CD14-positive monocyte (primary cell): Measurements from ENCODE around the gene CMTM6. TPM values are rescaled to one million over a fixed set of nuclear protein-coding genes. Genes with fewer than 3 reads are reported as not detected.
A peak's percentile ranks its signal among the peaks of the same experiment; 100 is the strongest.
"Not testable (repeated sequence)": the region's sequence is repeated elsewhere in the genome, so short reads cannot be mapped to it uniquely, and the experiment has no call there.

ENCODE experiments used
- DNase-seq, 3 donors: peaks; one replicate each; pipeline ENCODE4 v3.0.0-alpha.2; 2011 to 2022
- H2AFZ ChIP-seq: 2 replicates; pipeline ENCODE4 v1.6.0; 2012; ENCODE audit warnings: mild to moderate bottlenecking, low read depth, low read length, inconsistent platforms; ENCODE audit not compliant: insufficient read depth, poor library complexity, severe bottlenecking
- H3K27ac ChIP-seq, 2 donors: 1 replicate in 1 of 2; 2 replicates in 1 of 2; pipeline ENCODE4 v1.5.1; 2012 to 2013; ENCODE audit warnings: low read length in 2 of 2, control low read depth in 1 of 2, inconsistent platforms in 1 of 2, low read depth in 1 of 2, mild to moderate bottlenecking in 1 of 2
- H3K27me3 ChIP-seq, 2 donors: one replicate each; pipeline versions ENCODE4 v1.6.0 to v1.6.1; 2011 to 2013; ENCODE audit warnings: low read length in 2 of 2; ENCODE audit not compliant: control insufficient read depth in 2 of 2, insufficient read depth in 2 of 2
- H3K36me3 ChIP-seq, 2 donors: replicated peaks in 1 of 2; 1 replicate in 1 of 2; 2 replicates in 1 of 2; pipeline versions ENCODE4 v1.5.1 to v1.6.1; 2012 to 2013; ENCODE audit warnings: low read length in 2 of 2, control low read depth in 1 of 2, inconsistent platforms in 1 of 2, mild to moderate bottlenecking in 1 of 2; ENCODE audit not compliant: insufficient read depth in 2 of 2, control insufficient read depth in 1 of 2
- H3K4me1 ChIP-seq, 2 donors: 1 replicate in 1 of 2; 2 replicates in 1 of 2; pipeline versions ENCODE4 v1.5.1 to v1.6.1; 2012 to 2013; ENCODE audit warnings: low read length in 2 of 2, control low read depth in 1 of 2, inconsistent platforms in 1 of 2, mild to moderate bottlenecking in 1 of 2, moderate library complexity in 1 of 2; ENCODE audit not compliant: insufficient read depth in 2 of 2, control insufficient read depth in 1 of 2
- H3K4me2 ChIP-seq: replicated peaks from 2 replicates; pipeline ENCODE3; 2012; ENCODE audit warnings: low read length, moderate library complexity, mild to moderate bottlenecking; ENCODE audit not compliant: poor library complexity, severe bottlenecking; ENCODE audit errors: extremely low read depth
- H3K4me3 ChIP-seq, 3 experiments: fragments of 200-600 bp in 1 of 3; sonication (generic) in 1 of 3; replicated peaks in 1 of 3; 1 replicate in 2 of 3; 2 replicates in 1 of 3; pipeline ENCODE4 v1.5.1; 2011 to 2013; ENCODE audit warnings: low read length in 3 of 3, mild to moderate bottlenecking in 3 of 3, control low read depth in 2 of 3, low read depth in 2 of 3, inconsistent platforms in 1 of 3, moderate library complexity in 1 of 3
- H3K79me2 ChIP-seq: 2 replicates; pipeline ENCODE4 v1.6.0; 2012; ENCODE audit warnings: mild to moderate bottlenecking, control low read depth, inconsistent platforms, low read length, moderate library complexity; ENCODE audit not compliant: insufficient read depth
- H3K9ac ChIP-seq: 2 replicates; pipeline ENCODE4 v1.6.0; 2017; ENCODE audit warnings: low read length, mild to moderate bottlenecking; ENCODE audit not compliant: insufficient read depth, poor library complexity, severe bottlenecking
- H3K9me3 ChIP-seq, 2 donors: replicated peaks in 1 of 2; 1 replicate in 1 of 2; 2 replicates in 1 of 2; pipeline versions ENCODE4 v1.5.1 to v1.6.1; 2012 to 2013; ENCODE audit warnings: low read length in 2 of 2, control low read depth in 1 of 2; ENCODE audit not compliant: control insufficient read depth in 1 of 2, insufficient read depth in 1 of 2
- H4K20me1 ChIP-seq: 2 replicates; pipeline ENCODE4 v1.6.0; 2012; ENCODE audit warnings: mild to moderate bottlenecking, low read length, control low read depth, moderate library complexity; ENCODE audit not compliant: insufficient read depth
- H3K27ac Mint-ChIP-seq, 7 donors: one replicate each; pipeline ENCODE4 v1.8.0; 2020; ENCODE audit warnings: mild to moderate bottlenecking in 7 of 7, mixed read lengths in 7 of 7, moderate library complexity in 6 of 7, inconsistent platforms in 2 of 7
- H3K27me3 Mint-ChIP-seq, 3 donors: one replicate each; pipeline ENCODE4 v1.8.0; 2021 to 2022; ENCODE audit warnings: low read depth in 3 of 3, mild to moderate bottlenecking in 3 of 3, mixed read lengths in 3 of 3, moderate library complexity in 3 of 3, inconsistent platforms in 1 of 3
- H3K36me3 Mint-ChIP-seq, 2 donors: one replicate each; pipeline ENCODE4 v1.8.0; 2020; ENCODE audit warnings: mixed read lengths in 2 of 2, inconsistent platforms in 1 of 2, mild to moderate bottlenecking in 1 of 2
- H3K4me1 Mint-ChIP-seq: one replicate; pipeline ENCODE4 v1.8.0; 2020; ENCODE audit warnings: mild to moderate bottlenecking, mixed read lengths
- H3K4me3 Mint-ChIP-seq, 2 donors: one replicate each; pipeline ENCODE4 v1.8.0; 2020; ENCODE audit warnings: mild to moderate bottlenecking in 2 of 2, mixed read lengths in 2 of 2, moderate library complexity in 1 of 2
- H3K9me3 Mint-ChIP-seq, 7 donors: one replicate each; pipeline ENCODE4 v1.8.0; 2020 to 2022; ENCODE audit warnings: mixed read lengths in 7 of 7, mild to moderate bottlenecking in 6 of 7, moderate library complexity in 6 of 7, inconsistent platforms in 2 of 7
- WGBS: methylation state at CpG from one replicate; pipeline ENCODE4 v1.1.5; 2013; ENCODE audit warnings: missing lambda C conversion rate; ENCODE audit not compliant: insufficient coverage; 5-methylcytosine and 5-hydroxymethylcytosine counted together
- intact Hi-C, 2 donors: fragments of 100-400 bp; cut with micrococcal nuclease; formaldehyde crosslinking; loops; one replicate each; pipeline versions ENCODE4 v1.15.0 to v1.15.1; 2023
- polyA plus RNA-seq, 3 donors: library from polyadenylated mRNA; depleted of rRNA in 1 of 3; unstranded in 2 of 3; stranded (reverse) in 1 of 3; fragments of 300-500 nt in 2 of 3; fragments of >200 nt in 1 of 3; fragmentation: Illumina TruSeq in 2 of 3; gene quantifications; 1 replicate in 2 of 3; 2 replicates in 1 of 3; pipeline ENCODE4 v1.2.3, GENCODE V29; 2012 to 2021
- TF ChIP-seq, protein P1 (sequence below): fragments of 200-600 bp; IDR thresholded peaks from one replicate; pipeline ENCODE4 v1.8.0; 2022; ENCODE audit warnings: antibody characterized with exemption, mild to moderate bottlenecking

The CMTM6 gene
- polyA plus RNA-seq, 3 donors, result 40.0 to 210 (median 190) TPM

DNA sequence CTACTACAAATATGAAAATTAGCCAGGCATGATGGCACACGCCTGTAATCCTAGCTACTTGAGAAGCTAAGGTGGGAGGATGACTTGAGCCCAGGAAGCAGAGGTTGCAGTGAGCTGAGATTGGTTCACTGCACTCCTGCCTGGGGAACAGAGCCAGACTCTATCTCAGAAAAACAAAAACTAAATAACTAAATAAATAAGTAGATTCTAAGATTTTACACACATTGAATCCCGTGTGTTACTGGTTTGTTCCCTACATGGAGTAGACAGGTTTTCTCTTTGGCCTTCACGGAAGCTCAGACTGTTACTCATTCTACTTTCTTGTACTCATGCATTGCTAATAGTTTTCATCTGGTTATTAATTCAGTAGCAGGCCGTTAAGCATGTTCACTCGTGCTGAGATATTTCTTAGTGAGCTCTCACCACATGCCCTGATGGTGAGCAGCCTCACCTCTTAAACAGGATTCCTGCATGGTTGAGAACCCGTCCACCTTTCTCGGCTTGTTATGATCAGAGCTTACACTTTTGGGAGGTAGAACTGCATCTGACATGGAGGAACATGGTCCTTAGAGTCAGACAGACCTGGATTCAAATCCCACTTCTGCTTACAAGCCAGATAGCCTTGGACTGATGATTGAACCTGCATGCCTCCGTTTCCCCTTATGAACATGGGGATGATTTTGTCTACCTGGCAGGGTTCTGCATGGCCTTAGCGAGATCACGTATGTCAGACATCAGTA is 61.9 kb downstream of the CMTM6 start:
- 82% methylated on average over 2 of the region's 10 CpGs for WGBS
- no peak overlapping the region for H3K4me3 ChIP-seq
- Mint-ChIP-seq H3K9me3 (peaks cover 0 to 5% (median 0%) of the 10 kb centered on the region in 7 donors), H3K4me1 (peaks cover 38% of the 10 kb centered on the region), H3K4me3 (no peak overlapping the region), H3K27me3 (no peaks in the 10 kb centered on the region), H3K27ac (peak overlapping the region in 4 of 7 donors; percentile 35 to 83 (median 52)), H3K36me3 (peaks cover 26 to 45% of the 10 kb centered on the region in 2 donors)
- H4K20me1 ChIP-seq, result peaks cover 98% of the 10 kb centered on the region
- no peak for DNase-seq
- intact Hi-C loops, result loop anchor here in 1 of 2 donors (10.0 kb wide), 1 partner anchor 136 kb away; no protein-coding TSS in a partner anchor
- H3K9me3 ChIP-seq, result no peaks in the 10 kb centered on the region
- H3K9ac ChIP-seq, result no peak overlapping the region
- no peaks in the 10 kb centered on the region for H3K4me1 ChIP-seq
- no peak overlapping the region for H3K27ac ChIP-seq
- H3K27me3 ChIP-seq, result no peaks in the 10 kb centered on the region
- peaks cover 99% of the 10 kb centered on the region for H3K79me2 ChIP-seq
- TF ChIP-seq, protein P1, sequence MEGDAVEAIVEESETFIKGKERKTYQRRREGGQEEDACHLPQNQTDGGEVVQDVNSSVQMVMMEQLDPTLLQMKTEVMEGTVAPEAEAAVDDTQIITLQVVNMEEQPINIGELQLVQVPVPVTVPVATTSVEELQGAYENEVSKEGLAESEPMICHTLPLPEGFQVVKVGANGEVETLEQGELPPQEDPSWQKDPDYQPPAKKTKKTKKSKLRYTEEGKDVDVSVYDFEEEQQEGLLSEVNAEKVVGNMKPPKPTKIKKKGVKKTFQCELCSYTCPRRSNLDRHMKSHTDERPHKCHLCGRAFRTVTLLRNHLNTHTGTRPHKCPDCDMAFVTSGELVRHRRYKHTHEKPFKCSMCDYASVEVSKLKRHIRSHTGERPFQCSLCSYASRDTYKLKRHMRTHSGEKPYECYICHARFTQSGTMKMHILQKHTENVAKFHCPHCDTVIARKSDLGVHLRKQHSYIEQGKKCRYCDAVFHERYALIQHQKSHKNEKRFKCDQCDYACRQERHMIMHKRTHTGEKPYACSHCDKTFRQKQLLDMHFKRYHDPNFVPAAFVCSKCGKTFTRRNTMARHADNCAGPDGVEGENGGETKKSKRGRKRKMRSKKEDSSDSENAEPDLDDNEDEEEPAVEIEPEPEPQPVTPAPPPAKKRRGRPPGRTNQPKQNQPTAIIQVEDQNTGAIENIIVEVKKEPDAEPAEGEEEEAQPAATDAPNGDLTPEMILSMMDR, result no peak
- H3K4me2 ChIP-seq, result no peak overlapping the region
- H3K36me3 ChIP-seq, result peaks cover 12 to 38% of the 10 kb centered on the region in 2 donors
- H2AFZ ChIP-seq, result no peak overlapping the region

DNA sequence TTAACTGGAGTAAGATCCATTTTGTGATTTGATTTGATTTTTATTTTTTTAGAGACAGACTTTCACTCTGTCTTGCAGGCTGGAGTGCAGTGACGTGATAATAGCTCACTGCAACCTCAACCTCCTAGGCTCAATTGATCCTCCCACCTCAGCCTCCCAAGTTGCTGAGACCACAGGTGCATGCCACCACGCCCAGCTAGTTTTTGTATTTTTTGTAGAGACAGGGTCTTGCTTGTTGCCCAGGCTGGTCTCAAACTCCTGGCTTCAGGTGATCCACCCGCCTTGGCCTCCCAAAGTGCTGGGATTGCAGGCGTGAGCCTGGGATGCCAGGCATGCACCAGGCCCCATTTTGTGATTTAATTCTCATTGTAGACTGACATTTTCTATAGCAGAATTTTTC is 63.2 kb downstream of the CMTM6 start:
- H3K4me3 ChIP-seq, DNase-seq, H3K9me3 ChIP-seq, H3K27me3 ChIP-seq, H3K4me2 ChIP-seq, H3K4me3 Mint-ChIP-seq, H3K4me1 ChIP-seq, H3K9me3 Mint-ChIP-seq, H3K9ac ChIP-seq, H3K27me3 Mint-ChIP-seq, H2AFZ ChIP-seq: not testable (repeated sequence)
- peaks cover 38% of the 10 kb centered on the region for H3K4me1 Mint-ChIP-seq
- H3K27ac Mint-ChIP-seq, result peak overlapping the region in 2 of 7 donors; percentile 3 to 48
- H3K36me3 Mint-ChIP-seq, result peaks cover 22 to 35% of the 10 kb centered on the region in 2 donors
- H4K20me1 ChIP-seq, result peaks cover 96% of the 10 kb centered on the region
- peak overlapping the region in 1 of 2 donors; percentile 31 for H3K27ac ChIP-seq
- peaks cover 12 to 29% of the 10 kb centered on the region in 2 donors for H3K36me3 ChIP-seq
- H3K79me2 ChIP-seq, result peaks cover 99% of the 10 kb centered on the region
- WGBS, result 100% methylated on average over 1 of the region's 4 CpGs
- intact Hi-C loops, result loop anchor here in 1 of 2 donors (10.0 kb wide), 1 partner anchor 65 kb away; no protein-coding TSS in a partner anchor
